Erythroblast (primary cell): Measurements from ENCODE around the gene CNGA3.
"Not testable (repeated sequence)": the region's sequence is repeated elsewhere in the genome, so short reads cannot be mapped to it uniquely, and the experiment has no call there.

Experiments
- DNase-seq, 2 experiments: peaks; one replicate each; lab custom pipeline; 2025; lab: John Stamatoyannopoulos, UW
- GATA1 ChIP-seq: IDR thresholded peaks from 2 replicates; pipeline ENCODE4 v1.6.1; 2011; ENCODE audit warnings: low read depth, mild to moderate bottlenecking, control low read depth, low read length, moderate library complexity
- POLR2A ChIP-seq: IDR thresholded peaks from 2 replicates; pipeline ENCODE4 v1.6.1; 2011; ENCODE audit warnings: mild to moderate bottlenecking, low read length

CNGA3 gene

DNA sequence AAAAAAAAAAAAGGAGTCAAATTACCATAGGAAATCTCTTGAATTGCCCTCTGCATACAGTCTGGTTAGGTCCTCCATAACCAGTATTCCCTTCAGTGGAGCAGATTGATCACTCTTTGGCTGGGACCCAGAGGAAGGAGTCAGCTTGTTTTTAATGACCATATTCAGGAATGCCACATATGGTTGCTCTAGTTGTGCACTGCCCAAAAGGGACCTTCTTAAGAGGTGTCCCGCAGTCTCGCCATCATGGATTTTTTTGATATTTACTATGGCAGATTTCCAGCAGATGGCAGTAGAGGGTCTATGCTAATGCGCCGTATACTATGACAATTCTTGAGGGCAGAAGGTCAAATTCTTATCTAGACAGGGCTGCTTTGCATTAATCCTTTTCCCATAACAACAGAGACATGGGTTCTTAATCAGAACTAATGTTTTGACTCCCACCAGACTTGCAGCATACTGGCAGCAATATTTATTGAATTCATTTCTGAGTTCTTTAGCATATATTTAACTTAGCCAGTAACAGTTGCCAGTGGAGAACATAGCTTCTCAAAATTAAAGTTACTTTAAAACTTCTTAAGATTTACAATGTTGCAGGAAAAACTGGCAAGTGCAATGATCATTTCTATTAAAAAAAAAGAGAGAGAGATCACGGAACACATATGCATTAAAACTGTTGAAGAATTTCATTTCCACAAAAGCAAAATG, 66.6 kb downstream of the CNGA3 start:
- no peak for TF ChIP-seq POLR2A
- TF ChIP-seq GATA1 = no peak
- peak; percentile 78 to 86 for DNase-seq

- not testable (repeated sequence) for DNase-seq
Measured at GRCh38 chr2:98414246-98414645, 68.0 kb downstream of the CNGA3 start.

GRCh38 chr2:98415719-98416248, 69.5 kb downstream of the CNGA3 start:
- not testable (repeated sequence) for DNase-seq

- TF ChIP-seq POLR2A (no peak), GATA1 (no peak)
- no peak for DNase-seq
Measured at GRCh38 chr2:98416383-98417159, 70.3 kb downstream of the CNGA3 start.

- no peak for DNase-seq
- TF ChIP-seq POLR2A (no peak), GATA1 (no peak)
Measured at GRCh38 chr2:98419544-98419943, 73.3 kb downstream of the CNGA3 start.

DNA sequence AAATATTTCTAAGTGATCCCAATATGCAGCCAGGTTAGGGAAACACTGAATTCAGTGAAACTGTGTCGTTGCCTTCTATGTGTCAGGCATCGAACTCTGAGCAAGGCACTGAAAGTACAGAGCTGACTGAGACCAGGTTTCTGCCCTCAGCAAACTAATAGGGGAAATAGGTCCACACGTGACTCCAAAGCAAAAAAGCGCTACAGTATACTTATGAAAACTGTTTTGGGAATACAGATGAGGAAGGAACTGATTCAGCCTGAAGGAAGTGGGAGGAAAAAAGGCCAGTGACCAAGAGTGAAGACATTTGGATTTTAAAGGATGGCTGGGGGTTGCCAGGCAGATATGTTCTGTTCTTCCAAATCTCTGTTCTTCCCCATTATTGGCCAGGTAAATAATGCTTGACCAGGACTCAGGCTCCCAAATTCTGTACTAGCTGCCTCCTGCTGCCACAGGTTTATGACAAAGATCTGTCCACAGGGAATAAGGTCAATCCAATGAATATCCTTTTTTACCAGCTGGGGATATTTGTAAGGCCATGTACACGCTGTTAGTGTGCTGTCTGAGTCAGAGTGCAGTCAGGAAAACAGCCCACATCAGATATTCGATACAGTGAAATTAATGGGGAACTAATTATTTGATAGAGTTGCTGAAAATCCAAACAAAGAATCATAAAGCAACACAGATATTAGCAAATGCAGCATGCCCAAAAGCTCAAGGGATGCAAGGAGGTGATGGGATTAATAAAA, 73.9 kb downstream of the CNGA3 start:
- DNase-seq = no peak
- TF ChIP-seq POLR2A = no peak
- TF ChIP-seq GATA1 = no peak

DNA sequence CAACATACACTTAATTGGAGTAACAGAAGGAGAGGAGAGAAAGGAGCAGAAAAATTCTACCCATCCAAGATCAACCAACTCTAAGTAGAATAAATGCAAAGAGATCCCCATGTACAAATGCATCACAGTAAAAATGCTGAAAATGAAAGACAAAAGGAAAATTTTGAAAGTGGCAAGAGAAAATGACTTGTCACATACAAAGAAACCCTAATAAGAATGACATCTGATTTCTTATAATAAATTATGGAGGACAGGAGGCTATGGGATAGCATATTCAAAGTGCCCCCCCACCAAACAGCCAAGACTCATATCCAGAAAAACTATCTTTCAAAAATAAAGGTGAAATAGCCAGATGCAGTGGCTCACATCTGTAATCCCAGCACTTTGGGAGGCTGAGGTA, 76.2 kb downstream of the CNGA3 start:
- TF ChIP-seq POLR2A (no peak), GATA1 (no peak)
- no peak for DNase-seq

DNA sequence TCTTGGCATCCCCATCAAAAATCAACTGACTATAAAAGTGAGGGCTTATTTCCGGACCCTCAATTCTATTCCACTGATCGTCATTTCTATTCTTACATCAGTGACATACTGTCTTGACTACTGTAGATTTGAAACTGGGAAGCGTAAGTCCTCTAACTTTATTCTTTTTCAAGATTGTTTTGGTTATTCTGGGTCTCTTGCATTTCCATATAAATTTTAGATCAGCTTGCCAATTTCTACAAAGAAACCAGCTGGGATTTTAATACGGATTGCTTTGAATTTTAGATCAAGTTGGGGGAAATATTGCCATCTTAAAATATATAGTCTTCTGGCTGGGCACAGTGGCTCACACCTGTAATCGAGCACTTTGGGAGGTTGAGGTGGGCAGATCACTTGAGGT, 80.5 kb downstream of the CNGA3 start:
- no peak for DNase-seq
- TF ChIP-seq POLR2A (no peak), GATA1 (no peak)

- TF ChIP-seq GATA1 (no peak), POLR2A (no peak)
- DNase-seq = no peak
Measured at GRCh38 chr2:98432145-98432544, 85.9 kb downstream of the CNGA3 start.

- TF ChIP-seq POLR2A (no peak), GATA1 (no peak)
- no peak for DNase-seq
Measured at GRCh38 chr2:98433363-98433964, 87.2 kb downstream of the CNGA3 start.

DNA sequence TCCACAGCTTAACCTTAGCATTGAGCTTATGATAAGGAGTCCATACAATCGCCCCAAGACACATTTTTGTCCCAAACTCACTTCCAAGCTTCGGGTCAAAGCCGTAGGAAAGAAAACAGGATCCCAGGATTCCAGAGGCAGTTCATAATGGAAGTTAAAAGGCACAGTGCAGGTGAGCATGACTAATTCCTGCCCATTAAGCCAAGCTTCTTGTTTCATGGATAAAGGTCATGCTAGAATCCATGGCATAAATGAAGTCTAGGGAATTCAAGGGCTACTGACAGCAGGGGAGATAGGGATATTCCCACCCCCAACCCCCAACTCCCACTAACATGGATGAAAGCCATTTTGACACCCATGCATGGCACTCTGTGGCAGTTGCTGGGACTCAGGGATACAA, 88.2 kb downstream of the CNGA3 start:
- DNase-seq = no peak
- TF ChIP-seq GATA1 (no peak), POLR2A (no peak)

DNA sequence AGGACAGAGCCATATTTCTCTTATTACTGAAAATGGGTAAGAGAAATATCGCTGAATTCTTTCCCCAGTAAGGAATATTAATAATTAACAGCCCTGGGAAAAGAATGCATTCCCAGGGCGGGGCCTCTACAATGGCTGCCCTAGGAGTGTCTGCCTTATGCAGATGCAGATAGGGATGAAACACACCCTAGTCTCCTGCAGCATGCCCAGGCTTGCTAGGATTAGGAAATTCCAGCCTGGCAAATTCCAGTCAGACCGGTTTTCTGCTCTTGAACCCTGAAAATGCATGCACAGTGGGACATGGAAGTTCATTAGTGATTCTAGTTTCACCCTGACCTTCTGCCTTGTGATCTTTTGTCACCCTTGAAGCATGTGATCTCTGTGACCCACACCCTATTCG, 89.4 kb downstream of the CNGA3 start:
- DNase-seq = not testable (repeated sequence)

DNA sequence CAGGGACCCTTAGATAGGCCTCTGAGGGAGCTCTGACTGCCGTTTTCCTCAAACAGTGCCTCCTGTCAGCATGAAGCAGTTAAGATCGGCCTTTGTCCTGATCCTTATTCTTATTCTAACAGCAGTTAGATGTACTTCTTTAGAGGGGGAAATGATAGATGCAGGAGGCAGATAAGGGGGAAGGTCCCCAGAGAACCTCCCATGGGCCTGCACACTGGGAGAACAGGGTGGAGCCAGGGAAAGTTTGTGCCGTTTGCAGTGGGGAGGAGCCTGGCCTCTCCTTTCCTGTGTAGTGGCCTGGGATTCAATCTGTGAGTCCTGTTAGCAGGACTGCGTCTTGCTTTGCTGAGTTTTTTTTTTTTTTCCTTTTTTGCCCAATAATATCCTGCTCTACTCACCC, 90.5 kb downstream of the CNGA3 start:
- no peak for DNase-seq
- TF ChIP-seq POLR2A = no peak
